ENCODE data around the gene G2E3.

DNA sequence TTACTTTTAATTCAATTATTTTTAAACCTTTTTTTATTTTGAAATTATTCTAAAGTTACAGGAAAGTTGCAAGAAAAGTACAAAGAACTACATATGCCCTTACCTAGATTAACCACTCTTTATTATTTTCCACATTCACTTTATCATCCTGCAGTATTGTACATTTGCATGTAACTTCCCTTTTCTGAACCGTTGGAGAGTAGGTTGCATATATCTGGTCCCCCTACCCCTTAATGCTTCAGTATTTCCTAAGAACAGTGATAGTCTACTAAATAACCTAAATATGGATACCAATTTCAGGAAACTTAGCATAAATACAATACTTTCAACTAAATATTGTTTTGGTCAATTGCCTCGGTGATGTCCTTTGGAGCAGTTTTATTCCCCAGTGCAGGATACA lies 15.0 kb downstream of the G2E3 start:
- TF ChIP-seq FOXA1 (IDR thresholded peaks at IDR 0.05) (no peak), BHLHE40 (IDR thresholded peaks at IDR 0.05; ENCODE audit: borderline replicate concordance) (no peak), FOXK2 (IDR thresholded peaks at IDR 0.05) (no peak), TARDBP (IDR thresholded peaks at IDR 0.05) (no peak), SUZ12 (IDR thresholded peaks at IDR 0.05) (no peak)
- TF ChIP-seq, protein P1, sequence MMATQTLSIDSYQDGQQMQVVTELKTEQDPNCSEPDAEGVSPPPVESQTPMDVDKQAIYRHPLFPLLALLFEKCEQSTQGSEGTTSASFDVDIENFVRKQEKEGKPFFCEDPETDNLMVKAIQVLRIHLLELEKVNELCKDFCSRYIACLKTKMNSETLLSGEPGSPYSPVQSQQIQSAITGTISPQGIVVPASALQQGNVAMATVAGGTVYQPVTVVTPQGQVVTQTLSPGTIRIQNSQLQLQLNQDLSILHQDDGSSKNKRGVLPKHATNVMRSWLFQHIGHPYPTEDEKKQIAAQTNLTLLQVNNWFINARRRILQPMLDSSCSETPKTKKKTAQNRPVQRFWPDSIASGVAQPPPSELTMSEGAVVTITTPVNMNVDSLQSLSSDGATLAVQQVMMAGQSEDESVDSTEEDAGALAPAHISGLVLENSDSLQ (IDR thresholded peaks at IDR 0.05), result no peak
